ENCODE results near the gene PPM1A.

Gene PPM1A

GRCh38 chr14:60288279-60288678, 39.3 kb downstream of the PPM1A start:
- ATAC-seq = no peak
- no peak for TF ChIP-seq TSHZ2 (CRISPR knock-in tag; IDR thresholded peaks at IDR 0.05)
- no peak for TF ChIP-seq ZNF70 (CRISPR knock-in tag; IDR thresholded peaks at IDR 0.05)
- TF ChIP-seq PPARA (CRISPR knock-in tag; IDR thresholded peaks at IDR 0.05; ENCODE audit: borderline replicate concordance) = no peak
- TF ChIP-seq CSRNP3 (CRISPR knock-in tag; IDR thresholded peaks at IDR 0.05) = no peak
- TF ChIP-seq PATZ1 (CRISPR knock-in tag; IDR thresholded peaks at IDR 0.05; ENCODE audit: borderline replicate concordance) = no peak
- TF ChIP-seq POU6F1 (CRISPR knock-in tag; IDR thresholded peaks at IDR 0.05; ENCODE audit: borderline replicate concordance, low read depth) = no peak
- no peak for TF ChIP-seq BACH2 (CRISPR knock-in tag; IDR thresholded peaks at IDR 0.05; ENCODE audit: borderline replicate concordance)
- TF ChIP-seq CSDC2 (CRISPR knock-in tag; IDR thresholded peaks at IDR 0.05) = no peak
- TF ChIP-seq GLIS3 (CRISPR knock-in tag; IDR thresholded peaks at IDR 0.05) = no peak
- no peak for TF ChIP-seq CREB5 (CRISPR knock-in tag; IDR thresholded peaks at IDR 0.05; ENCODE audit: low read depth)
- TF ChIP-seq ZC3H10 (CRISPR knock-in tag; IDR thresholded peaks at IDR 0.05) = no peak
- no peak for TF ChIP-seq ESRRG (CRISPR knock-in tag; IDR thresholded peaks at IDR 0.05)
- TF ChIP-seq ISL1 (CRISPR knock-in tag; IDR thresholded peaks at IDR 0.05) = no peak
- TF ChIP-seq RARB (CRISPR knock-in tag; IDR thresholded peaks at IDR 0.05) = no peak

- peak; percentile 40; the same call in 1 of the 3 replicates for ATAC-seq
- no peak for TF ChIP-seq ZC3H10 (CRISPR knock-in tag; IDR thresholded peaks at IDR 0.05)
Measured at GRCh38 chr14:60294411-60295069, 45.5 kb downstream of the PPM1A start.

GRCh38 chr14:60300019-60300418, 51.0 kb downstream of the PPM1A start:
- TF ChIP-seq PATZ1 (CRISPR knock-in tag; IDR thresholded peaks at IDR 0.05; ENCODE audit: borderline replicate concordance) = no peak
- no peak for TF ChIP-seq POU6F1 (CRISPR knock-in tag; IDR thresholded peaks at IDR 0.05; ENCODE audit: borderline replicate concordance, low read depth)
- no peak for TF ChIP-seq SNAI2 (CRISPR knock-in tag; IDR thresholded peaks at IDR 0.05)
- TF ChIP-seq GLIS3 (CRISPR knock-in tag; IDR thresholded peaks at IDR 0.05) = no peak
- no peak for TF ChIP-seq CREB5 (CRISPR knock-in tag; IDR thresholded peaks at IDR 0.05; ENCODE audit: low read depth)
- no peak for TF ChIP-seq ZNF8 (CRISPR knock-in tag; IDR thresholded peaks at IDR 0.05)
- TF ChIP-seq CSDC2 (CRISPR knock-in tag; IDR thresholded peaks at IDR 0.05) = no peak
- TF ChIP-seq RARB (CRISPR knock-in tag; IDR thresholded peaks at IDR 0.05) = no peak
- TF ChIP-seq TOX (CRISPR knock-in tag; IDR thresholded peaks at IDR 0.05; ENCODE audit: borderline replicate concordance) = no peak
- no peak for TF ChIP-seq ZFP30 (CRISPR knock-in tag; IDR thresholded peaks at IDR 0.05)
- no peak for TF ChIP-seq ISL1 (CRISPR knock-in tag; IDR thresholded peaks at IDR 0.05)
- TF ChIP-seq OSR1 (CRISPR knock-in tag; IDR thresholded peaks at IDR 0.05) = no peak
- TF ChIP-seq ESRRG (CRISPR knock-in tag; IDR thresholded peaks at IDR 0.05) = no peak
- TF ChIP-seq ZNF565 (CRISPR knock-in tag; conservative IDR thresholded peaks at IDR 0.05; ENCODE audit: low read depth) = no peak
- TF ChIP-seq ARNTL (CRISPR knock-in tag; IDR thresholded peaks at IDR 0.05; ENCODE audit: borderline replicate concordance, low read depth) = no peak

More at GRCh38 chr14:60300019-60300418, 51.0 kb downstream of the PPM1A start:
- no peak for ATAC-seq

All from SK-N-SH treated with all-trans-retinoic acid at 6 μM for 48 hours (cell line).